DND-41 (cell line): ENCODE data around the gene ZPBP2.

Experiments used
- ATAC-seq: fragments of 200-7000 bp; cut with Tn5 transposase; 3 replicates; pipeline ENCODE4 v1.9.1; 2021; ENCODE audit warnings: low read depth; ENCODE audit not compliant: insufficient read depth
- DNase-seq: peaks from one replicate; pipeline ENCODE4 v3.0.0-alpha.2; 2020
- H2AFZ ChIP-seq: 2 replicates; pipeline ENCODE4 v1.6.0; 2012; ENCODE audit warnings: low read depth, low read length
- H3K27ac ChIP-seq: 2 replicates; pipeline ENCODE4 v1.5.1; 2012; ENCODE audit warnings: low read length, inconsistent platforms
- H3K27me3 ChIP-seq: fragments of 200-600 bp; sonication (generic); 2 replicates; pipeline ENCODE4 v1.6.0; 2012; ENCODE audit warnings: low read length, mild to moderate bottlenecking, inconsistent platforms; ENCODE audit not compliant: insufficient read depth, poor library complexity
- H3K36me3 ChIP-seq: 2 replicates; pipeline ENCODE4 v1.5.1; 2012; ENCODE audit warnings: low read length, inconsistent platforms; ENCODE audit not compliant: insufficient read depth
- H3K4me1 ChIP-seq: 2 replicates; pipeline ENCODE4 v1.5.1; 2012; ENCODE audit warnings: mild to moderate bottlenecking, low read length; ENCODE audit not compliant: insufficient read depth
- H3K4me2 ChIP-seq: 2 replicates; pipeline ENCODE4 v1.6.0; 2012; ENCODE audit warnings: mild to moderate bottlenecking, moderate library complexity, low read length, inconsistent platforms; ENCODE audit not compliant: insufficient read depth
- H3K4me3 ChIP-seq, 2 experiments: fragments of 200-600 bp in 1 of 2; shearing (Covaris generic) in 1 of 2; 2 replicates each; pipeline ENCODE4 v1.5.1; 2012 to 2016; ENCODE audit warnings: inconsistent platforms in 2 of 2, low read length in 2 of 2, mild to moderate bottlenecking in 2 of 2, low read depth in 1 of 2, moderate library complexity in 1 of 2
- H3K79me2 ChIP-seq: 2 replicates; pipeline ENCODE4 v1.6.0; 2012; ENCODE audit warnings: low read length, inconsistent platforms; ENCODE audit not compliant: insufficient read depth
- H3K9ac ChIP-seq: 2 replicates; pipeline ENCODE4 v1.6.0; 2012; ENCODE audit warnings: low read depth, mild to moderate bottlenecking, inconsistent platforms, low read length, moderate library complexity
- H3K9me3 ChIP-seq: 2 replicates; pipeline ENCODE4 v1.5.1; 2012; ENCODE audit warnings: low read length, moderate library complexity, mild to moderate bottlenecking, inconsistent platforms; ENCODE audit not compliant: insufficient read depth, severe bottlenecking
- H4K20me1 ChIP-seq: 2 replicates; pipeline ENCODE4 v1.6.0; 2012; ENCODE audit warnings: low read length; ENCODE audit not compliant: insufficient read depth
- CTCF ChIP-seq: IDR thresholded peaks from 2 replicates; pipeline ENCODE4 v1.5.1; 2012; ENCODE audit warnings: borderline replicate concordance, low read length, moderate library complexity, mild to moderate bottlenecking; ENCODE audit not compliant: poor library complexity, severe bottlenecking; ENCODE audit errors: extremely low read depth
- EZH2 ChIP-seq: IDR thresholded peaks from 3 replicates; pipeline ENCODE4 v1.6.1; 2012; ENCODE audit warnings: borderline replicate concordance, low read depth, mild to moderate bottlenecking, moderate library complexity, low read length, inconsistent platforms; ENCODE audit not compliant: severe bottlenecking

ZPBP2 gene

GRCh38 chr17:39866013-39866730 lies 1.8 kb upstream of the ZPBP2 start:
- TF ChIP-seq CTCF, result no peak
- TF ChIP-seq EZH2, result no peak
- Histone ChIP-seq H2AFZ (no peak overlapping the region), H3K9me3 (no peaks in the 10 kb centered on the region), H3K4me2 (no peak overlapping the region), H3K4me3 (no peak overlapping the region), H3K79me2 (no peaks in the 10 kb centered on the region), H3K36me3 (no peaks in the 10 kb centered on the region), H3K27me3 (peaks cover 53% of the 10 kb centered on the region), H3K27ac (no peak overlapping the region), H4K20me1 (no peaks in the 10 kb centered on the region), H3K9ac (no peak overlapping the region), H3K4me1 (peaks cover 10% of the 10 kb centered on the region)
- ATAC-seq, result no peak
- no peak for DNase-seq

GRCh38 chr17:39867084-39867879 lies 720 bp upstream of the ZPBP2 start:
- Histone ChIP-seq H2AFZ (no peak overlapping the region), H3K79me2 (no peaks in the 10 kb centered on the region), H3K4me3 (no peak overlapping the region), H3K4me1 (peaks cover 10% of the 10 kb centered on the region), H3K36me3 (no peaks in the 10 kb centered on the region), H4K20me1 (no peaks in the 10 kb centered on the region), H3K9me3 (no peaks in the 10 kb centered on the region), H3K9ac (no peak overlapping the region), H3K27me3 (peaks cover 48% of the 10 kb centered on the region), H3K27ac (no peak overlapping the region), H3K4me2 (no peak overlapping the region)
- DNase-seq (no peak), ATAC-seq (no peak)
- TF ChIP-seq EZH2, result no peak
- no peak for TF ChIP-seq CTCF

- Histone ChIP-seq H3K9ac (no peak overlapping the region), H3K9me3 (no peaks in the 10 kb centered on the region), H3K79me2 (no peaks in the 10 kb centered on the region), H4K20me1 (no peaks in the 10 kb centered on the region), H3K4me2 (no peak overlapping the region), H3K27ac (no peak overlapping the region), H3K27me3 (peaks cover 35% of the 10 kb centered on the region), H3K4me3 (no peak overlapping the region), H2AFZ (no peak overlapping the region), H3K4me1 (peaks cover 10% of the 10 kb centered on the region), H3K36me3 (no peaks in the 10 kb centered on the region)
- DNase-seq (no peak), ATAC-seq (no peak)
- no peak for TF ChIP-seq EZH2
- TF ChIP-seq CTCF, result no peak
Observed at GRCh38 chr17:39868554-39868942, 546 bp downstream of the ZPBP2 start.
